Measurements from ENCODE around the gene C5orf63. TPM values are rescaled to one million over a fixed set of nuclear protein-coding genes. Genes with fewer than 3 reads are reported as not detected.

The C5orf63 gene
- total RNA-seq, 1 experiment from 2014 or later = 1.2 TPM

- Histone ChIP-seq H2BK5ac (ENCODE audit: insufficient read length, low read length) (no peak overlapping the region), H2BK20ac (ENCODE audit: low read depth, low read length, poor library complexity, severe bottlenecking) (no peak overlapping the region), H4K91ac (ENCODE audit: insufficient read length, low read depth, low read length) (no peak overlapping the region), H3T11ph (ENCODE audit: low read length) (no peak overlapping the region), H3K79me1 (ENCODE audit: insufficient read depth, low read depth, low read length, poor library complexity, severe bottlenecking) (no peaks in the 10 kb centered on the region), H3K27ac (ENCODE audit: insufficient read length, low read depth, low read length) (no peak overlapping the region), H3K23me2 (ENCODE audit: insufficient read length, low read depth, low read length, poor library complexity, severe bottlenecking) (no peaks in the 10 kb centered on the region), H4K8ac (replicated peaks; ENCODE audit: insufficient read length, low read depth, low read length) (no peak overlapping the region), H2AK5ac (ENCODE audit: insufficient read length, low read length) (no peak overlapping the region), H2BK15ac (ENCODE audit: low read depth, low read length) (no peak overlapping the region), H3K4me2 (ENCODE audit: insufficient read depth, insufficient read length, low read length) (no peak overlapping the region), H3K79me2 (ENCODE audit: insufficient read depth, low read length) (no peaks in the 10 kb centered on the region), H3K27me3 (ENCODE audit: insufficient read depth, low read length) (no peaks in the 10 kb centered on the region; the same call in 1 of the 2 replicates), H3K14ac (ENCODE audit: insufficient read depth, low read length) (no peak overlapping the region), H4K20me1 (ENCODE audit: control insufficient read depth, insufficient read depth, insufficient read length) (no peaks in the 10 kb centered on the region), H3K9ac (ENCODE audit: extremely low read depth, insufficient read length, low read length) (no peak overlapping the region), H3K18ac (ENCODE audit: insufficient read length, low read depth, low read length) (no peak overlapping the region), H3K56ac (ENCODE audit: insufficient read length, low read depth, low read length) (no peak overlapping the region), H2BK120ac (ENCODE audit: low read depth, low read length, poor library complexity, severe bottlenecking) (no peak overlapping the region), H3K4me1 (ENCODE audit: insufficient read depth, low read length) (peaks cover 13% of the 10 kb centered on the region; the same call in 1 of the 2 replicates), H3K23ac (ENCODE audit: insufficient read length, low read depth, low read length) (no peak overlapping the region), H3K9me3 (ENCODE audit: control insufficient read depth, low read depth, low read length) (no peaks in the 10 kb centered on the region), H2AFZ (ENCODE audit: low read length) (no peak overlapping the region), H3K4ac (ENCODE audit: low read depth, low read length) (no peak overlapping the region), H4K5ac (ENCODE audit: insufficient read length, low read depth, low read length) (no peak overlapping the region), H2BK12ac (ENCODE audit: insufficient read length, low read depth, low read length) (no peak overlapping the region)
- no peak for TF ChIP-seq CTCF (conservative IDR thresholded peaks at IDR 0.05)
- Mint-ChIP-seq H3K4me3 (no peak overlapping the region), H3K9me3 (no peaks in the 10 kb centered on the region), H3K36me3 (ENCODE audit: insufficient read depth in 1 of 3, low read depth in 3 of 3) (no peaks in the 10 kb centered on the region), H3K27ac (no peak overlapping the region), H3K4me1 (peaks cover 51 to 59% of the 10 kb centered on the region in 2 experiments), H3K27me3 (ENCODE audit: low read depth) (no peaks in the 10 kb centered on the region)
- no CpG with 5 or more reads among the region's 3 CpGs for WGBS (ENCODE audit: extremely low coverage, insufficient read length, low lambda C conversion rate)
- no peak for DNase-seq
These were observed 19.4 kb upstream of the C5orf63 start for GRCh38 chr5:127092690-127093089.

All from H9 (cell line).